HG02938 (cell line): ENCODE results near the gene ANKLE2.

Experiments used
- ATAC-seq: cut with Tn5 transposase; IDR thresholded peaks from one replicate; pipeline ENCODE4 v1.9.1; 2021; ENCODE audit warnings: mild to moderate bottlenecking, moderate library complexity; ENCODE audit not compliant: unreplicated experiment

Gene ANKLE2

GRCh38 chr12:132747896-132748295 is 13.7 kb downstream of the ANKLE2 start:
- no peak for ATAC-seq

- no peak for ATAC-seq
These were observed 14.2 kb downstream of the ANKLE2 start for GRCh38 chr12:132747395-132747794.

- no peak for ATAC-seq
These were observed 15.0 kb downstream of the ANKLE2 start for GRCh38 chr12:132746613-132747012.

- ATAC-seq, result no peak
These were observed 17.8 kb downstream of the ANKLE2 start for GRCh38 chr12:132743831-132744230.

GRCh38 chr12:132741620-132742019 is 20.0 kb downstream of the ANKLE2 start:
- ATAC-seq, result no peak

GRCh38 chr12:132740652-132741051 is 21.0 kb downstream of the ANKLE2 start:
- no peak for ATAC-seq

GRCh38 chr12:132740313-132740646 is 21.4 kb downstream of the ANKLE2 start:
- no peak for ATAC-seq

- no peak for ATAC-seq
These were observed 21.9 kb downstream of the ANKLE2 start for GRCh38 chr12:132739600-132740312.

- no peak for ATAC-seq
These were observed 24.7 kb downstream of the ANKLE2 start for GRCh38 chr12:132736913-132737312.

GRCh38 chr12:132736378-132736777 is 25.3 kb downstream of the ANKLE2 start:
- ATAC-seq, result no peak

- no peak for ATAC-seq
These were observed 26.1 kb downstream of the ANKLE2 start for GRCh38 chr12:132735496-132735895.

GRCh38 chr12:132734206-132734605 is 27.4 kb downstream of the ANKLE2 start:
- no peak for ATAC-seq

GRCh38 chr12:132731574-132731973 is 30.1 kb downstream of the ANKLE2 start:
- no peak for ATAC-seq

- no peak for ATAC-seq
These were observed 31.3 kb downstream of the ANKLE2 start for GRCh38 chr12:132730353-132730752.

GRCh38 chr12:132729541-132730320 is 31.9 kb downstream of the ANKLE2 start:
- no peak for ATAC-seq

- ATAC-seq, result no peak
These were observed 33.1 kb downstream of the ANKLE2 start for GRCh38 chr12:132728502-132728901.

- ATAC-seq, result no peak
These were observed 34.4 kb downstream of the ANKLE2 start for GRCh38 chr12:132727091-132727794.

GRCh38 chr12:132726386-132726785 is 35.2 kb downstream of the ANKLE2 start:
- ATAC-seq, result no peak

- no peak for ATAC-seq
These were observed 37.0 kb downstream of the ANKLE2 start for GRCh38 chr12:132724506-132725241.

- no peak for ATAC-seq
These were observed 37.9 kb downstream of the ANKLE2 start for GRCh38 chr12:132723764-132724140.
